Astrocyte of the cerebellum (primary cell): ENCODE results near the gene LOXHD1.

Experiments
- DNase-seq: peaks from one replicate; pipeline ENCODE4 v3.0.0-alpha.2; 2011; ENCODE audit warnings: low read depth
- H3K4me3 ChIP-seq: 2 replicates; pipeline ENCODE4 v1.5.1; 2011; ENCODE audit warnings: mild to moderate bottlenecking, low read depth, low read length, moderate library complexity
- in situ Hi-C: cut with HindIII; loops from 2 replicates; pipeline ENCODE4 v1.10.0; 2017; ENCODE audit warnings: low sequenced_read_pairs
- TF ChIP-seq, protein P1 (sequence below): IDR thresholded peaks from 2 replicates; pipeline ENCODE4 v1.5.1; 2012; ENCODE audit warnings: low read length, low read depth, moderate library complexity, mild to moderate bottlenecking; ENCODE audit errors: missing control alignments

Gene LOXHD1

DNA sequence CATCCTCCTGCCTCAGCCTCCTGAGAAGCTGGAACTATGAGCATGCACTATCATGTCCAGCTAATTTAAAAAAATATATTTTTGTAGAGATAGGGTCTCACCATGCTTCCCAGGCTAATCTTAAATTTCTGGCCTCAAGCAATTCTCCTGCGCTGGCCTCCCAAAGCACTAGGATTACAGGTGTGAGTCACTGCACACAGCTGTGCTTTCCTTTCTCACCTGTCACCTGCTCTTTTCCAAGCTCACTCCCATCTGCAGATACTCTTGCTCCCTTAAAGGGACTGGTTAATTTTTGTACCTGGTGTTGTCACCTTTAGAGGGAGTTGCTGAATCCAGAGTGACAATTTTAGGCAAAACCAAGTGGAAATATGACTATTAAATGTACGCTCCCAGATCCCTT is 178.2 kb downstream of the LOXHD1 start:
- in situ Hi-C loops = no loop called here
- H3K4me3 ChIP-seq = no peak overlapping the region
- DNase-seq = no peak
- TF ChIP-seq, protein P1, sequence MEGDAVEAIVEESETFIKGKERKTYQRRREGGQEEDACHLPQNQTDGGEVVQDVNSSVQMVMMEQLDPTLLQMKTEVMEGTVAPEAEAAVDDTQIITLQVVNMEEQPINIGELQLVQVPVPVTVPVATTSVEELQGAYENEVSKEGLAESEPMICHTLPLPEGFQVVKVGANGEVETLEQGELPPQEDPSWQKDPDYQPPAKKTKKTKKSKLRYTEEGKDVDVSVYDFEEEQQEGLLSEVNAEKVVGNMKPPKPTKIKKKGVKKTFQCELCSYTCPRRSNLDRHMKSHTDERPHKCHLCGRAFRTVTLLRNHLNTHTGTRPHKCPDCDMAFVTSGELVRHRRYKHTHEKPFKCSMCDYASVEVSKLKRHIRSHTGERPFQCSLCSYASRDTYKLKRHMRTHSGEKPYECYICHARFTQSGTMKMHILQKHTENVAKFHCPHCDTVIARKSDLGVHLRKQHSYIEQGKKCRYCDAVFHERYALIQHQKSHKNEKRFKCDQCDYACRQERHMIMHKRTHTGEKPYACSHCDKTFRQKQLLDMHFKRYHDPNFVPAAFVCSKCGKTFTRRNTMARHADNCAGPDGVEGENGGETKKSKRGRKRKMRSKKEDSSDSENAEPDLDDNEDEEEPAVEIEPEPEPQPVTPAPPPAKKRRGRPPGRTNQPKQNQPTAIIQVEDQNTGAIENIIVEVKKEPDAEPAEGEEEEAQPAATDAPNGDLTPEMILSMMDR = no peak

DNA sequence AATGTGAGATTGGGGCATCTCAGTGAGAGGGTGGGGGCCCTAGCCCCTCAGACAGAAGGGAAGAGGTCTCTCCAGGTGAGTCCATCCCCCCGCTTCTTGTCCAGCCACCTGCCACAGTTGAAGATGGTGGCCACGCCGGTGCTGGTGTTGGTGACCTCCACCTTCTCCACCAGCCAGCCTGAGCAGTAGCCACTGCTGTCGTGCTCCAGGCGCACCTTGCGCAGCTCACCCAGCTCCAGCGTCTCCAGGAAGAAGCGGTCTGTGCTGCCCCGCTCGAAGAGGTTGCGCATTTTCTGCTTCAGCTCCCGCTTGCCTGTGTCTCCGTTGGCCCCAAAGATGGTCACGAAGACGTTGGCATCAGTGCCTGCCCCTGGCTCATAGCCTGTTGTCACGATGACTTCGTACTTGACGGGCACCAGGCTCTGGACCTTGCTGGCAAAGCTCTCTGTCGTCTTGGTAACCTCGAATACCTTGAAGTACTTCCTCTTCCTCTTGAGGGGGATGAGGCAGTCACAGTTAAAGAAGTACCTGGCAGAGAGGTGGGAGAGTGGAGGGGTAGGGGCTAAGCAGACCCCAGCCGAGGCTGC is 179.5 kb downstream of the LOXHD1 start:
- DNase-seq = no peak
- in situ Hi-C loops = no loop called here
- TF ChIP-seq, protein P1 = no peak
- no peak overlapping the region for H3K4me3 ChIP-seq

DNA sequence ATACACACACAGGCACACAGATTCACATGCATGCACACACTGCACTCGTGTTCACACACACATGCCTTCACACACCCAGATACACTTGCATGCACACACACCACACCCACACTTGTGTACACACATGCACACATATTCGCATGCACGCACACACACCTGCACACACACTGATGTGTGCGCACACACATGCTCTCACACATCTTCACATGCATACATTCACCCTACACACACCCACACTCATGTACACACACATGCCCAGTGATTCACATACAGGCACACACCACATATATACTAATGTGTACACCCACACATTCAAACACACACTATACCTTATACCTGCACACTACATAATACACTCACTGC is 181.6 kb downstream of the LOXHD1 start:
- H3K4me3 ChIP-seq = no peak overlapping the region
- TF ChIP-seq, protein P1 = no peak
- DNase-seq = no peak
- in situ Hi-C loops = no loop called here

DNA sequence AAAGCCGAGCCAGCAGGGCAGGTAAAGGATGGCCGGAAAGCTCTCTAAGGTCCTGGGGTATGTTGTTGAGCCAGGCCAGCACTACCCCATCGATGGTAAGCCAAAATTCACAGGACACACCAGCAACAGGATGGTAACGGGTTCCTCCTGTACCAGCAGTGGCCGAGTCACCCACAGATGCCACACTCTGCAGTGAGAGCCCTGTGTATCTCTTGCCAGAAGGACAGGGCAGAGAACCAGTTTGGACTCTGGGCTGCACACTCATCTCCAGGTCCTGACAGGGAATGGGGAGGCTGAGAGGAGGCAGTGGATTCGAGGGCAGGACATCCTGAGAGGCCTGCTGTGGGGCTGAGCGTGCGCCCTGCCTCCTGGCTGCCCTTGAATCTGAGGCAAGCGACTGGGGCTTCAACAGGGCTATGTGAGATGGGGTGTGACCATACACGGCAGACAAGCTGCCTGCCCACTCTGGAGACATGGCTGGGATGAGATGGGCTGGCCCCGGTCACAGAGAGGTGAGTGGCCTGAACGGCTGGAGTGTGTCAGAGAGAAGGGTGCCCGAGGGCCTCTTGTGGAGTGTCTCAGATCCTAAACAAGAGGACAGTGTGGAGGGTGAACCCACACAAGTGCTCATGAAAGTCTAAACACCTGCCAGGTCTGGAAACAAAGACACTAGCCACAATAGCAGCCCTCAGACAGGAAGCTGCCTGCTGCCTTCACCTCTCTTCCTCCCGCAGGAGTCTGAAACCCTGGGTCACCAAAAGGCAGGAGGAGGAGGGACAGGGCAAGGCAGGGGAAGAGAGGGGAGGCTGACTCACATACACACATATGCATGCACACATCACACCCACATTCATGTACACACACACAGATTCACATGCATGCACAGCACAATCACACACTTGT is 182.3 kb downstream of the LOXHD1 start:
- DNase-seq = no peak
- in situ Hi-C loops = no loop called here
- H3K4me3 ChIP-seq = no peak overlapping the region
- TF ChIP-seq, protein P1 = no peak

DNA sequence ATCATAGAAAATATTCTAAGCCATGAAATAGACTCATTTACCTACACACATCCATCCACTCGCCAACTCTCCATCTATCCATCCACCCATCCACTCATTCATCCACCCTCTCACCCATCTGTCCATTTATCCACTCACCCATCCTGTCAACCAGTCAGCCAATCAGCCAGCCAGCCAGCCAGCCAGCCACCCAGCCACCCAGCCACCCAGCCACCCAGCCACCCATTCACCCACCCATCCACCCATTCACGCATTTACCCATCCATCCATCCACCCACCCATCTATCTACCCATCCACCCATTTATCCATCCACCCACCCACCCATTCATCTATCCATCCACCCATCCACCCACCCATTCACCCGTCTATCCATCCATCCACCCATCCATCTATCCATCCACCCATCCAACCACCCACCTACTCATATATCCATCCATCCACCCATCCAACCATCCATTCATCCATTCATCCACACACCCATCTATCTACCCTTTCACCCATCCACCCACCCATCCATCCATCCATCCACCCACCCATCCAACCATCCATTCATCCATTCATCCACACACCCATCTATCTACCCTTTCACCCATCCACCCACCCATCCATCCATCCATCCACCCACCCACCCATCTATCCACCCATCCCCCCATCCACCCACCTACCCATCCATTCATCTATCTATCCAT is 185.1 kb downstream of the LOXHD1 start:
- in situ Hi-C loops = no loop called here
- TF ChIP-seq, protein P1 = no peak
- H3K4me3 ChIP-seq = no peak overlapping the region
- DNase-seq = no peak

DNA sequence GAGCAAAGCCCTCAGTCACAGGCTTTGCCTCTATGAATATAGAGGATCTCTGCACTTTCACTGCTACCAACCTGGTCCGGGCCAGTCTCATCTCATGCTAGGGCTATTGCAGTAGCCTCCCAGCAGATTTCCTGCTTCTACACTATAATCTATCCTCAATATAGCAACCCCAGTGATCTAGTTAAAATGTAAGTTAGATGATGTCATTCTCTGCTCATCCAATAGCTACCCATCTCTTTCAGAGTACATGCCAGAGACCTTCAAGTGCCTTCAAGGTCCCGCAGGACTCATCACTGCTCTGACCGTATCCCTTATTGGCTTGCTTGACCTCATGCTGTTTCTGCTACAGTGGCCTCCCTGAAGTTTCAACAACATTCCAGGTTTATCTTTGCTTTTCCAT is 186.3 kb downstream of the LOXHD1 start:
- H3K4me3 ChIP-seq = no peak overlapping the region
- in situ Hi-C loops = no loop called here
- DNase-seq = no peak
- TF ChIP-seq, protein P1 = no peak
